Measurements from ENCODE around the gene THRB.

The THRB gene

GRCh38 chr3:24529210-24529609 is 34.6 kb upstream of the THRB start:
- no peak for TF ChIP-seq CTCF (IDR thresholded peaks at IDR 0.05)

DNA sequence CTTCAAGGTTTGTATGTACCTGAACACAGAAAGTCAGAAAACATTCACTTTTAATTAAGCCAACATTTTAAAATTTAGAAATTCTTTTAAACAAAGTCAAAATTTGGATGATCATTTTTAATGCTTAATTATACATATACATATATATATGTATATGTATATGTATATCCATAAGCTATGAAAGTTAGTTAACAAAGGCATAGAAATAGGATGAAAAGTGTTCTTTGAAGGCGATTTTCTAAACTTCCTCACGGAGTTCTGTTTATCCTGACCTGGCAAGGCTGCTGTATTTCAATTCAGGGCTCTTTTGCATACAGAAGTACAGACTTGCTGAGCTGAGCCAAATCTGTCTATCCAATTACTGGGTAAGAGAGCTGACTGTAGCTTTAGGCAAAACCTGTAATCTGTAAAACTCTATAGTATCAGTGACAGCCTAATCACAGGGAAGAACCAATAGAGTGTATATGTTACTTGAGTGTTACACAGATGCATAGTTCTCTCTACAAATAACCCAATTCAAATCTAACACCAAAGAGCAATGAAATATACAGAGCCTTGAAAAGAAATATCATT is 32.1 kb upstream of the THRB start:
- TF ChIP-seq CTCF (IDR thresholded peaks at IDR 0.05) = no peak

GRCh38 chr3:24525557-24525956 is 30.9 kb upstream of the THRB start:
- no peak for TF ChIP-seq CTCF (IDR thresholded peaks at IDR 0.05)

- no peak for TF ChIP-seq CTCF (IDR thresholded peaks at IDR 0.05)
These were observed 30.4 kb upstream of the THRB start for GRCh38 chr3:24525022-24525421.

DNA sequence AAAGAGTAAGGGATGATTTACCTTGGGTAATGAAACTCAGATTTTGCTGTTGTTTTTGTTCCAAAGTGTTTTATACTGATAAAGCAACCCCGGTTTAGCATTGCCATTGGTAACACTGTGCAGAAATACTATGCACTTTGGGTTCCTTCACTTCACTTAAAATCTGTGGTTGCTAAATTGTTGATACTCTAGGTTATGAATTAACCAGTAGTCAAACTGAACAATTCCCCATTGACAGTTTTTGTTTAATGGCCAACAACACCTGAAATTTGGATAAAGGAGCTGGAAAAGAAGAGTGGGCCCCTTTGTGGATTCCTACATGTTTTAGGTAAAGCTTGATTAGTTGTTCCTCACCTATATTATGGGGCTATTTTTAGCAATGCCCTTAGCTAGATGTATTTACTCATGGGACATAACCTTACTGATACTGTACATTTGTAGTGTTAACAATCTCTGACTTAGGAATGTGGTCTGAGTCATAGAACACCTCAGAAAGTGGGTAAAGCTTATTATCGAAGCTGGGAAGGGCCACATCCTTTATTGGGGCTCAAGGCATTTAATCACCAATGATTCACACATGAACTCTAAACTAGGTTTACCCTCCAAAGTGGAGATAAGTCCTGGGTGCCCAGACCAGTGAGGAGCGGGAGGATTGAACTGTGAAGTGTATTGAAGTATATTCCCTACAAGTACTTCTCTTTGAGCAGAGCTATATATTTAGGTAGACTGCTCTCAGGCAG is 29.5 kb upstream of the THRB start:
- TF ChIP-seq CTCF (IDR thresholded peaks at IDR 0.05) = no peak

GRCh38 chr3:24523215-24523614 is 28.6 kb upstream of the THRB start:
- no peak for TF ChIP-seq CTCF (IDR thresholded peaks at IDR 0.05)

DNA sequence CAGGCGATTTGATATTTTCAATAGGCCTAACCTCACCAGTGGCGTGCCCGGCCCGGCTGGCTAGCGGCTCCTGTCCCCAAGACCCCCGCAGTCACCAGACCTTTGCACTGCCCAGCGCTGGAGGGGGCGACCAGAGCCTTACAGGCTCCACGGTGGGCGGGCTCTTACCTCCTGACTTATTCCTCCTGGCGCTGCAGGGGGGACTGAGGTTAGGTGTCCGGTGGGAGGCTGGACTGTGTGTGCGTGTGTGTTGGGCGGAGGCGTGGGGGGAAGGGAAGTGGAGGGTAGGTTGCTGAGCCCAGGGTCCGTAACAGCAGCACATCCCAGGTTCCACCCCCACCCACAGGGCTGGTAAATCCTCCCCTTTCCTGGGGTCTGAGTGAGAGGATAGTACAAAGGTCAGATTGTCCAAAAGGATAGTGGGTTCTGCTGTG is 27.5 kb upstream of the THRB start:
- no peak for TF ChIP-seq CTCF (IDR thresholded peaks at IDR 0.05)

Measured in LNCAP (cell line).